ENCODE measurements around the gene SDHA.
A peak's percentile ranks its signal among the peaks of the same experiment; 100 is the strongest.
"Not testable (repeated sequence)": the region's sequence is repeated elsewhere in the genome, so short reads cannot be mapped to it uniquely, and the experiment has no call there.

Gene SDHA

DNA sequence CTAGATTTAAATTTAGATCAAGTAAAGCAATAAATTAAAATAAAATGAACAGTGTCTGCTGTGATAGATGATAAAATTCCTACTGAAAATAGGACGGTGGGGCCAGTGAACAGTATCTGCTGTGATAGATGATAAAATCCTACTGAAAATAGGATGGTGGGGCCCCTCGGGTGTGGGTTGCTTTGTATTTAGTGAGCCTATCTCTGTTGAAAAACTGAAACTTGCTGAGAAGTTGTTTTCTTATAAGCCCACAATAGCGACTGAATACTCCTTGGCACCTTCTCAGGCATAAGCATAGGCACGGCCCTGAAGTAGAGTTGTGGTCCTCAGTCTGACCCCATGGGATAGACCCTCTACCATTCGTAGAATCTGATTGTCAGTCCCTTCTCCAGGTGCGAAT, 5.7 kb downstream of the SDHA start:
- DNase-seq: no peak

DNA sequence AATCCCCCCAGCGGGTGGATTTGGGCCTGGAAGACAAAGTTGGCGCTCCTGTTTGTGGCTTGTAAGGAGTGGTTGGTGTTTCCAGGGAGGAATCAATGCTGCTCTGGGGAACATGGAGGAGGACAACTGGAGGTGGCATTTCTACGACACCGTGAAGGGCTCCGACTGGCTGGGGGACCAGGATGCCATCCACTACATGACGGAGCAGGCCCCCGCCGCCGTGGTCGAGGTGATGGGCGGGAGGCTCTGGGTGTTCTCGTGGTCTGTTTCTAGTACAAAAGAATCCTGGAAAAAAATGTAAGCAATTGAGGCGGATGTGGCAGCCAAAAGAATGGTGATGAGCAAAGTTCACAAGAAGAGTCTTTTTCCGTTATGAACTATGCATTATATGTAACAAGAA, 7.2 kb downstream of the SDHA start:
- no peak for DNase-seq

DNA sequence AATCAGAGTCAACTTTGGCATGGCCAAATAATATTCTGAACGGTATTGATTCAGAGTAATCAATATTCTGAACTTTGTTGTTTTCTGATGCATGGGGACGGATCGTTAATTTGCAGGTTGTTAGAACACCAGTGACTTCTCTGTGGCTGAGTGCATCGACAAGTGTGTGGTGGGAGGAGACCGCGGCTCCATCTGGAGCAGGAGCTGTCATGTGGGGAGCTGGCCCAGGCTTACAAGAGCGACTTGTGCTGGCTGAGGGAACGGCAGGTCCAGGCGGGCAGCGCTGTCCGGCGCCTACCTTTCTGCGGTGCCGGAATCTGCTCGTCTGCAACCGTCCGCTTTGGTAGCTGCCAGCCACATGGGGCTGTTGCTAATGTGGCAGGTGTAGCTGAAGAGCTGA, 9.3 kb downstream of the SDHA start:
- not testable (repeated sequence) for DNase-seq

GRCh38 chr5:228886-229285, 10.8 kb downstream of the SDHA start:
- DNase-seq: no peak

- no peak for DNase-seq
Measured at GRCh38 chr5:230711-231110, 12.6 kb downstream of the SDHA start.

DNA sequence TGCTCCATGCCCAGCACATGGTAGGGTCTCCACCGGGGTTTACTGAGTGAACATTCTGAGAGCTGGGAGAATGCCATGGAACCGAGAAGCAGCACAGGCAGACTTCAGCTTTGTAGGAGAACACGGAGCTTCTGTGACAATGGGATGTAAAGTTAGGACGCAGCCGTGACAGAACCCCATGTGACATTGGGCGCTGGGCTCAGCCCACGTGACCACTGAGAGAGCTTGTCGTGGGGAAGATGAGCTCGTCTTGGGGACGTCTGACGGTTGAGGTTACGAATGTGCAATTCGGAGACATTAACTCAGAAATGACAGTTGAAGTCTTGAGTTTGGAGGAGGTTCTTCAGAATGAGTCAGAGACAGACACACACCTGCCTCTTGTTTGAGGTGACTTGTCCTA, 13.5 kb downstream of the SDHA start:
- no peak for DNase-seq

DNA sequence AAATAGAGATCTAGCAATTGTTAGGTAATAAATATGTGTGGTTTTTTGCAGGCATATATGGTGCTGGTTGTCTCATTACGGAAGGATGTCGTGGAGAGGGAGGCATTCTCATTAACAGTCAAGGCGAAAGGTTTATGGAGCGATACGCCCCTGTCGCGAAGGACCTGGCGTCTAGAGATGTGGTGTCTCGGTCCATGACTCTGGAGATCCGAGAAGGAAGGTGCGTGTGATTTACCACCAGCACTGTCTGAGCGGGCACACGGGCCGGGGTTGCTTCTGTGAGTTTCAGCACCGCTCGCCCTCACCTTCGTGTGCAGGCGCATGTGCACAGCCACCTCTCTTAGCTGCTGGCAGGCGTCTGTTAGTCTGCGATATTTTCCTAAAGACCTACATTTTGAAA, 15.3 kb downstream of the SDHA start:
- not testable (repeated sequence) for DNase-seq

GRCh38 chr5:234450-234849, 16.3 kb downstream of the SDHA start:
- no peak for DNase-seq

DNA sequence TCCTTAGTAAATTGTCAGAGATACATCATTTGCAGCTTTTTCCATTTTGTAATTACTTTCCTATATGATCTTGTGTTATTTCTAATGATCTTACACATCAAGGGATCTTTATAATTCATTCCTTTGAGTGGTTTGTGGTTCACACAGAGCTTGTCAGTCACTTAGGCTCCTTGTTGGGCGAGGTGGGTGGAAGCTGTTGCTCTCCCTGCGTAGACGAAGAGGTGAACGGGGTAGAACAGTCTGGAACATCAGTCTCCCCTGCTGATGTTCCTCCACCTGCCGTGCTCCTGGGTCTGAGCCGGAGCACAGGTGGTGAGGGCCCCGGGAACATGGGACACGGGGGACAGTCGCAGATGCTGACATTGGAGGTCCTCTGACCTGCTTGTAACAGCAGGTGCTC, 17.4 kb downstream of the SDHA start:
- DNase-seq: not testable (repeated sequence)

DNA sequence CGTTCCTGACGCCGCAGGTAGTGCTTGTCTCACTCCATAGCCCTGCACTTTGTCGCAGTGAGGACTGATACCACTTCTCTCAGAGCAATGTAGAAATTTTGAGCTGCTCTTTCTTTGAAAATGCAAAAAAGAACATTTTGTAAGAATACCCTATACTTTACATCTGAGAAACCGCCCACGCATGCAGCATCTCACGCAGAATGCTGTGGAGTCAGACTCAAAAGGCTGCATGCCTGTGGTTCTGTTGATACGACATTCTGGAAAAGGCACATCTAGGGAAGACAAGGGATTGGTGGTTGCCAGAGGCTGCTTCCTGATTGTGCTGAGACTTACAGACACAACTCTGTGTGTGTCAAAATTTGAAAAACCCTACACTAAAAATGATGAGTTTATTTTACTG, 19.8 kb downstream of the SDHA start:
- DNase-seq: not testable (repeated sequence)

DNA sequence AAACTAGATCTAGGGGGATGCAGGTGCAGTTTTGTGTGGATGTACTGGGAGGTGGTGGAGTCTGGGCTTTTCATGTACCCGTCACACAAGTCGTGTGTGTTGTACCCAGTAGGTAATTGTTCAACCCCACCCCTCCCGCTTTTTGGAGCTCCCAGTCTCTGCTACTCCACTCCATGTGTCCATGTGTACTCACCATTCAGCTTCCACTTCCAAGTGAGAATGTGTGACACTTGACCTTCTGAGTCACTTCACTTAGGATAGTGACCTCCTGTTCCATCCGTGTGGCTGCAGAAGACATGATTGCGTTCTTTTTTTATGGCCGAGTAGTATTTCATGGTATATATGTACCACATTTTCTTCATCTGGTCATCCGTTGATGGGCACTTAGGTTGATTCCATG, 22.4 kb downstream of the SDHA start:
- not testable (repeated sequence) for DNase-seq

DNA sequence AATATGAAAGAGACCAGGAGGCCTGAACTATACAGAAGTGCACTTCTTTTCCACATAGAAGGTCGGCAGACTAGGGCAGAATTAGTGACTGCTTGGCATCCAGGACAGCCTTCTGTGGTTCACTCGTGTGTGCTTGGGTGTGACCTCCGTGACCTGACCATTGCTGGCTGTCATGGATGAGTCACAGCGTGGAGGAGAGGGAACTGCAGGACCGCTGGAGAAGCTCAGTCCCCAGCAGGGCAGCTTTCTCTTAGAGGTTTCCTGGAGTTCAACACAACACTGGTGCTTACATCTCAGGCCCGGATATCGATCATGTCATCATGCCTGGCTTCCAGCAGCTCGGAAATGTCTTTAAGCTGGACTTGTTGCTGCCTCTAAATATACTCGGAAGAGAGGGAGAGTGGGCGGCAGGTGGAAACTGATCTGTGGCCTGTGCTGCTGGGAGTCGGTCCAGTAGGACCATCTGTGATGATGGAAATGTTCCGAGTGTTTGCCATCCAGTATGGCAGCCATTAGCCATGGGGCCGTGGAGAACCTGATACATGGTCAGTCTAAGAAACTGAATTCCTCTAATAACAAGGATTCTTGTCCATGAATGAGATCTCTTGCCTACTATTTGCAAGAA, 23.0 kb downstream of the SDHA start:
- DNase-seq: not testable (repeated sequence)

DNA sequence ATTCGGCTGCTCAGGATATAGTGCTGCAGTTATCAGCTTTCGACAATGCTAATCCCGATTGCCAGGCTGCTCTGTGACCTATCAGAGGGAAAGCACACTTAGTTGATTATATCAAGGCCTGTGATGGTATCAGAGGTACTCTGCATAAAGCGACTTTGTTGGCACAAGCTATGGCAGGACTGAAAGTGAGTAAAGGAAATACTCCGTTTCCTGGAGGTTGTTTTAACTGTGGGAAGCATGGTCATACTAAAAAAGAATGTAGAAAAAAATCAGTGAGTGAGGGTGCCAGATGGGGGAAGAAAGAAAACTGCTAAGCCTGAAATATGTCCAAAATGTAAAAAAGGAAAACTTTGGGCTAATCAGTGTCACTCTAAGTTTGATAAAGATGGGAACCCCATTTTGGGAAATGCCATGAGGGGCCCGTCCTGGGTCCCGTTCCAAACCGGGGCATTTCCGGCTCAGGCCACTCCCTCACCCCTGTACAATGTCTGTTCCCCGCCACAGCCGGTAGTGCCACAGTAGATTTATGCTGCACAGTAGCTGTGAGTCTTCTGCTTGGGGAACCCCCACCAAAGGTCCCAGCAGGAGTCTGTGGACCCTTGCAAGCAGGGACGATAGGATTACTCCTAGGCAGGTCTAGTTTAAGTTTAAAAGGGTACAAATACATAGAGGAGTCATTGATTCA, 25.7 kb downstream of the SDHA start:
- DNase-seq: not testable (repeated sequence)

- not testable (repeated sequence) for DNase-seq
Measured at GRCh38 chr5:245717-246116, 27.6 kb downstream of the SDHA start.

- DNase-seq: not testable (repeated sequence)
Measured at GRCh38 chr5:250396-250795, 32.3 kb downstream of the SDHA start.

GRCh38 chr5:251016-251415, 32.9 kb downstream of the SDHA start:
- not testable (repeated sequence) for DNase-seq

- not testable (repeated sequence) for DNase-seq
Measured at GRCh38 chr5:251538-251937, 33.4 kb downstream of the SDHA start.

DNA sequence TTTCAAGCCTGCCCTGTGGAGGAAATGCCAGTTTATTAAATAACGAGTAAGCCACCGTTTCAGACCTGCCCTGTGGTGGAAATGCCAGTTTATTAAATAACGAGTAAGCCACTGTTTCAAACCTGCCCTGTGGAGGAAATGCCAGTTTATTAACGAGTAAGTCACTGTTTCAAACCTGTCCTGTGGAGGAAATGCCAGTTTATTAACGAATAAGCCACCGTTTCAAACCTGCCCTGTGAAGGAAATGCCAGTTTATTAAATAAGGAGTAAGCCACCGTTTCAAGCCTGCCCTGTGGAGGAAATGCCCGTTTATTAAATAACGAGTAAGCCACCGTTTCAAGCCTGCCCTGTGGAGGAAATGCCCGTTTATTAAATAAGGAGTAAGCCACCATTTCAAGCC, 33.9 kb downstream of the SDHA start:
- DNase-seq: not testable (repeated sequence)

GRCh38 chr5:252546-252945, 34.4 kb downstream of the SDHA start:
- DNase-seq: peak; percentile 17

DNA sequence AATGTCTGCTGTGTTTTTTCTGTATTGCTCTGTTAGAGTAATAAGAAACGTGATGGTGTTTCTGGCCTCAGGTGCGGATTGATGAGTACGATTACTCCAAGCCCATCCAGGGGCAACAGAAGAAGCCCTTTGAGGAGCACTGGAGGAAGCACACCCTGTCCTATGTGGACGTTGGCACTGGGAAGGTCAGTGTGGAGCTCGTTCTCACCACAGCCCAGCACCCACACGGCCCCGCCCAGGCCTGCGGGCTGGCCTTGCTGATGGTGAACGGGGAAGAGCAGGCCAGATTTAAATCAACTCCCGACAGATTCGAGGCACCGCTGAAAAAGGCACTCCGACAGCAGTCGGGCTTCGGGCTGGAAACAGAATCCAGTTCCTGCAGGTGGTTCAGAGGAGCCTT, 36.2 kb downstream of the SDHA start:
- not testable (repeated sequence) for DNase-seq

DNA sequence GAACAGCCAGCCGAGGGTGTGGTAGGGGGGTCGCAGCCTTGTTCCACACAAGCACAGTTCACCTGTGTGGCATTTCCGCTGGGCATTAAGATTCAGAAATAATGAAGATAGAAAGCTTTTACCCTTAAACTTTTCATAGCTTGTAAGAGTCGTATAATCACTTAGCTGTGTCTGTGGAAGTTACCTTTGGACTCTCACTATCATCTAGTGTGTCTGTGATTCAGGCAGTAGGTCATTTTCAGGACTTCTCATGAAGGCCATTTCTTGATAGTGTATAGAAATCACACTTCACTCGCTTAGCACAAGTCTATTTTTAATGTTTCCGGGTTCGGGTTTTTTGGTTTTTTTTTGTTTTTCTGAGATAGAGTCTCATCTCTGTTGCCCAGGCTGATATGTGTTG, 37.0 kb downstream of the SDHA start:
- not testable (repeated sequence) for DNase-seq

GRCh38 chr5:256347-256746, 38.2 kb downstream of the SDHA start:
- not testable (repeated sequence) for DNase-seq

- no peak for DNase-seq
Measured at GRCh38 chr5:257148-257547, 39.0 kb downstream of the SDHA start.

DNA sequence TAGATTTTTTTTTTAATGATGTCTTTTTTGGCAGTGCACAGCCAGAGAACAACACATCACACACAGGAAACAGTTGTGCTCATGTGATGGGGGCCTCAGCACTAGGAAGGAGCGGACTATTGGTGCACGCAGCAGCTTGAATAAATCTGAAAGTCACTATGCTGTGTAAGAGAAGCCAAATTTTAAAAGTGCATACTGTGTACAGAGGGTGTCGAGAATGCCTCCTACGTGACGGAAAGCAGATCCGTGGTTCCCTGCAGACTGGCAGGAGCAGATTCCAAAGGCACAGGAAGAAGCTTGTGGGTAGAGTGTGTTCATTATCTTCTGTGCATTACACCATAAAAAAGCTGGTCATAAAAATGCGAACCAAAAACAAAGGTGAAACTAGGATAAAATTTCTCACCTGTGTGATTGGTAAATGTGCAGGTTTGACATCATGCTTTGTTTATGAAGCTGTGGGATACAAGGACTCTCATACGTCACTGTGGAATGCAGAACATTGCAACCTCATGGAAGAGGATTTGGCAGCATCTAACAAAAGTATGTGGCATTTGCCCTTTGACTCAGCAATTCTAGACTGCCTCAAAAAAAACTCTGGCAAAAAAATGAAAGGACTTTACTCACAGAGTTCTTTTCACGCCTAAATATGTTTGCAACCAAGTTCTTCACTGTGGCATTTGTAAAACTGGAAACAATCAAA, 45.3 kb downstream of the SDHA start:
- not testable (repeated sequence) for DNase-seq
